ENCODE data around the gene SMIM15.

SMIM15 gene

GRCh38 chr5:61186634-61187033 lies 24.4 kb upstream of the SMIM15 start:
- Histone ChIP-seq H3K9ac (ENCODE audit: low read length) (no peak overlapping the region), H3F3A (ENCODE audit: insufficient read depth, low read length) (no peaks in the 10 kb centered on the region)

GRCh38 chr5:61184708-61185107 lies 22.4 kb upstream of the SMIM15 start:
- no peaks in the 10 kb centered on the region for H3K9me3 ChIP-seq (replicated peaks; ENCODE audit: insufficient read depth, low read length)
- no peaks in the 10 kb centered on the region for H3F3A ChIP-seq (ENCODE audit: insufficient read depth, low read length)
- no peak for TF ChIP-seq EZH2 (optimal IDR thresholded peaks at IDR 0.05; ENCODE audit: low read depth, low read length)
- no peak for TF ChIP-seq CTCF (IDR thresholded peaks at IDR 0.05; ENCODE audit: low read length)
- TF ChIP-seq EZH2phosphoT487 (IDR thresholded peaks at IDR 0.05; ENCODE audit: low read length), result no peak
- DNase-seq, result no peak
- no peak overlapping the region for H3K4me2 ChIP-seq (ENCODE audit: low read depth, low read length)
- no peak overlapping the region for H3K9ac ChIP-seq (ENCODE audit: low read length)
- H3K9me2 ChIP-seq (replicated peaks; ENCODE audit: insufficient read depth, low read length), result no peaks in the 10 kb centered on the region
- no peaks in the 10 kb centered on the region for H3K79me2 ChIP-seq (ENCODE audit: low read length)
- no peaks in the 10 kb centered on the region for H4K20me1 ChIP-seq (ENCODE audit: insufficient read depth, low read length)
- H3K4me1 ChIP-seq (ENCODE audit: low read length), result no peaks in the 10 kb centered on the region
- no peak overlapping the region for H2AFZ ChIP-seq (ENCODE audit: low read length)
- H3K27ac ChIP-seq (ENCODE audit: low read length), result no peak overlapping the region
- no peak overlapping the region for H3K4me3 ChIP-seq (ENCODE audit: low read length)
- H3K36me3 ChIP-seq (replicated peaks; ENCODE audit: insufficient read depth, low read length), result no peaks in the 10 kb centered on the region
- H3K27me3 ChIP-seq (replicated peaks; ENCODE audit: insufficient read depth, low read length), result no peaks in the 10 kb centered on the region

More at GRCh38 chr5:61186634-61187033, 24.4 kb upstream of the SMIM15 start:
- H3K4me3 ChIP-seq (ENCODE audit: low read length), result no peak overlapping the region
- no peak for DNase-seq
- H3K9me2 ChIP-seq (replicated peaks; ENCODE audit: insufficient read depth, low read length), result no peaks in the 10 kb centered on the region
- no peak overlapping the region for H3K27ac ChIP-seq (ENCODE audit: low read length)
- no peaks in the 10 kb centered on the region for H3K9me3 ChIP-seq (replicated peaks; ENCODE audit: insufficient read depth, low read length)
- H3K27me3 ChIP-seq (replicated peaks; ENCODE audit: insufficient read depth, low read length), result no peaks in the 10 kb centered on the region
- no peaks in the 10 kb centered on the region for H3K36me3 ChIP-seq (replicated peaks; ENCODE audit: insufficient read depth, low read length)
- H3K4me2 ChIP-seq (ENCODE audit: low read depth, low read length), result no peak overlapping the region
- H2AFZ ChIP-seq (ENCODE audit: low read length), result no peak overlapping the region
- no peaks in the 10 kb centered on the region for H3K79me2 ChIP-seq (ENCODE audit: low read length)
- no peaks in the 10 kb centered on the region for H3K4me1 ChIP-seq (ENCODE audit: low read length)
- H4K20me1 ChIP-seq (ENCODE audit: insufficient read depth, low read length), result no peaks in the 10 kb centered on the region
- TF ChIP-seq EZH2 (optimal IDR thresholded peaks at IDR 0.05; ENCODE audit: low read depth, low read length) (no peak), EZH2phosphoT487 (IDR thresholded peaks at IDR 0.05; ENCODE audit: low read length) (no peak), CTCF (IDR thresholded peaks at IDR 0.05; ENCODE audit: low read length) (no peak)

GRCh38 chr5:61183538-61183937 lies 21.3 kb upstream of the SMIM15 start:
- Histone ChIP-seq H3K9ac (ENCODE audit: low read length) (no peak overlapping the region), H3K27me3 (replicated peaks; ENCODE audit: insufficient read depth, low read length) (no peaks in the 10 kb centered on the region), H2AFZ (ENCODE audit: low read length) (no peak overlapping the region), H3K4me3 (ENCODE audit: low read length) (no peak overlapping the region), H3K9me3 (replicated peaks; ENCODE audit: insufficient read depth, low read length) (no peaks in the 10 kb centered on the region), H3K27ac (ENCODE audit: low read length) (no peak overlapping the region), H3K4me2 (ENCODE audit: low read depth, low read length) (no peak overlapping the region), H3K9me2 (replicated peaks; ENCODE audit: insufficient read depth, low read length) (no peaks in the 10 kb centered on the region), H3K36me3 (replicated peaks; ENCODE audit: insufficient read depth, low read length) (no peaks in the 10 kb centered on the region), H3F3A (ENCODE audit: insufficient read depth, low read length) (no peaks in the 10 kb centered on the region), H3K79me2 (ENCODE audit: low read length) (no peaks in the 10 kb centered on the region), H4K20me1 (ENCODE audit: insufficient read depth, low read length) (no peaks in the 10 kb centered on the region), H3K4me1 (ENCODE audit: low read length) (no peaks in the 10 kb centered on the region)
- no peak for TF ChIP-seq EZH2 (optimal IDR thresholded peaks at IDR 0.05; ENCODE audit: low read depth, low read length)
- TF ChIP-seq EZH2phosphoT487 (IDR thresholded peaks at IDR 0.05; ENCODE audit: low read length), result no peak
- TF ChIP-seq CTCF (IDR thresholded peaks at IDR 0.05; ENCODE audit: low read length), result no peak
- DNase-seq, result no peak

All from MM.1S (cell line).